GM12875 (cell line): ENCODE measurements around the gene ITGB1.

Source experiments
- H3K4me3 ChIP-seq: one replicate; pipeline ENCODE4 v1.5.1; 2011; ENCODE audit warnings: low read depth, low read length, control low read depth
- TF ChIP-seq, protein P1 (sequence below): IDR thresholded peaks from 2 replicates; pipeline ENCODE4 v1.5.1; 2011; ENCODE audit warnings: low read depth, mild to moderate bottlenecking, control low read depth, inconsistent platforms, low read length, moderate library complexity, borderline replicate concordance; ENCODE audit not compliant: insufficient read depth

Gene ITGB1

DNA sequence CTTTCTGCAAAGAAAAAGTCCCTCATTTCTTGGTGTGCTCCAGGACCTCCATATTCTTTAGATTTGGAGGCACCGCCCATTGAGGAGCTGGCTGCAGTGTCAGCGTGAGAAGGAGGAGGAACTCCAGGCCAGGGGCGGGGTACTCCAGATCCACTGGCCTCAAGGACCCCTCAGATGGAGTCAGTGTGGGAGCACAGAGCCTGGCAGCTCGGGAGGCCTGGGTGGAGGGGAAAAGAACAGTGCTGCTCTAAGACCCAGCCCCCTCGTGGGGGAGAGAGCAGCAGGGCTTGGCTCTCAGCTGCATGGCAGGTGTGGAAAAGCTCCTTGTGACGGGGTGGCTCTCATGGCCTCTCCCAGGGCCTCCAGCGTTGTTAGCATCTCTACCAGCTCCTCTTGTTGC lies 70.5 kb downstream of the ITGB1 start:
- TF ChIP-seq, protein P1, sequence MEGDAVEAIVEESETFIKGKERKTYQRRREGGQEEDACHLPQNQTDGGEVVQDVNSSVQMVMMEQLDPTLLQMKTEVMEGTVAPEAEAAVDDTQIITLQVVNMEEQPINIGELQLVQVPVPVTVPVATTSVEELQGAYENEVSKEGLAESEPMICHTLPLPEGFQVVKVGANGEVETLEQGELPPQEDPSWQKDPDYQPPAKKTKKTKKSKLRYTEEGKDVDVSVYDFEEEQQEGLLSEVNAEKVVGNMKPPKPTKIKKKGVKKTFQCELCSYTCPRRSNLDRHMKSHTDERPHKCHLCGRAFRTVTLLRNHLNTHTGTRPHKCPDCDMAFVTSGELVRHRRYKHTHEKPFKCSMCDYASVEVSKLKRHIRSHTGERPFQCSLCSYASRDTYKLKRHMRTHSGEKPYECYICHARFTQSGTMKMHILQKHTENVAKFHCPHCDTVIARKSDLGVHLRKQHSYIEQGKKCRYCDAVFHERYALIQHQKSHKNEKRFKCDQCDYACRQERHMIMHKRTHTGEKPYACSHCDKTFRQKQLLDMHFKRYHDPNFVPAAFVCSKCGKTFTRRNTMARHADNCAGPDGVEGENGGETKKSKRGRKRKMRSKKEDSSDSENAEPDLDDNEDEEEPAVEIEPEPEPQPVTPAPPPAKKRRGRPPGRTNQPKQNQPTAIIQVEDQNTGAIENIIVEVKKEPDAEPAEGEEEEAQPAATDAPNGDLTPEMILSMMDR, result no peak
- no peak overlapping the region for H3K4me3 ChIP-seq

DNA sequence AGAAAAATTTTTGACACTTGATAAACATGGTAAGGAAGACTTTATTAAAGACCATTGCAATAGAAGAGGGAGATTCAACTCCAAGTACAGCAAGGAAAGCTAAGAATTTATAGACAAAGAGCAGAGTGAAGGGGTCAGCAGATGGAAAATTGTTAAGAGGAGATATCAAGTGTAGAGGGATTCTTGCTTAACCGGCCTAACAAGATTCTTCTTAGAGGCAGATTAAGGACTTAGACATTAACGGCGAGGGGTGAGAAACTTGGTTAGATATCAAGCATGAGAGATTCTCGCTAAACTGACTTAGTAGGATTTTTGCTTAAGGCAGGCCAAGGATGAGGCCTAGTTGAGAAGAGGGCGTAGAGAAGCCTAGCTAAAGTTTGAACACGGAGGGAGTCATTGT lies 76.0 kb downstream of the ITGB1 start:
- TF ChIP-seq, protein P1, result no peak
- no peak overlapping the region for H3K4me3 ChIP-seq

DNA sequence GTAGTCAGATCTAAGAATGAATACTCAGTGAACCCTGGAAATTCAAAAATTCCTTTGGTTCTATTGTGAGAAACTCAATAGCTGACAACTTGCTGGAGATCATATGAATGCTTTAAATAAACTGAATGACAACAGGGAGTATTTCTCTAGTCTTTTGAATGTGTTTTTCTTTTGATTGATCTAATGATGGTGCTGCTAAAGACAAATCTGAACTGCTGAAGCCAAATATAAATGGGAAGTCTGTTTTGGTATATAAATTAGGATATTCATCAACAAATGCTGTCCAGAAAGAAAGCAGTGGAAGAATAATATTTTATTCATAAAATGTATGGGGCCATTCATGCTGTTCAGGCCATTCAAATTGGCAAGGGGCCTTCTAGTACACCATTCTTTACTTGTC lies 79.4 kb downstream of the ITGB1 start:
- H3K4me3 ChIP-seq, result no peak overlapping the region

DNA sequence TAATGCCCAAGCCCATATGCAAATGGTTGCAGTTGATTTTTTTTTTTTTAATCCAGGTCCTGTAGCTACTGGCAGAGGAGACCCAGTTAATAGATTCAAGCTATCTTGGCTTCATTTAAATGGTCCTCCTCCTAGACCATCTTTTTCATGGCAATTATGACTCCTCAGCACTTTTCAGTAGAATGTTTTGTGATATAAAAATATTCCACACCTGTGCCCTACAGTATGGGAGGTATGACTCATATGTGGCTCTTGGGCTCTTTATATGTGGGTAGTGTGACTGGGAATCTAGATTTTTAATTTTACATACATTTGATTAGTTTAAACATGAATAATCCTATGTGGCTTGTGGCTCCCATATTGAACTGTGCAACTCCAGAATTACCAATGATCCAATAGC lies 80.1 kb downstream of the ITGB1 start:
- TF ChIP-seq, protein P1, result no peak
- no peak overlapping the region for H3K4me3 ChIP-seq

More for the DNA sequence above, 79.4 kb downstream of the ITGB1 start:
- TF ChIP-seq, protein P1, result no peak

DNA sequence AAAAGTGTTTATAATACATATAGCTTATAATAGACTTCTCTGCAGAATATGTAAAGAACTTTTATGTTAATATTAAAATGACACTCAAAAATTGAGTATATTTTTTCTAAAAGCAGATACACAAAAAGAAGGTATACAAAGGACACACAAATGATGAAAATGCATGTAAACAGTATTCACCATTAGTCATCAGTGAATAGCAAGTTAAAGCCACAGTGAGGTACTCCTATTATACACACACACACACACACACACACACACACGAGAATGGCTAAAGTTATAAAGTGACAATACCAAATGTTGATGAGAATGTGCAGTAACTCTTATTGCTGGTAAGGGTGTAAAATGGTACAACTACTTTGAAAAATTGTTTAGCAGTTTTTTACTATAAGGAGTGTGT lies 92.9 kb downstream of the ITGB1 start:
- TF ChIP-seq, protein P1, result no peak

DNA sequence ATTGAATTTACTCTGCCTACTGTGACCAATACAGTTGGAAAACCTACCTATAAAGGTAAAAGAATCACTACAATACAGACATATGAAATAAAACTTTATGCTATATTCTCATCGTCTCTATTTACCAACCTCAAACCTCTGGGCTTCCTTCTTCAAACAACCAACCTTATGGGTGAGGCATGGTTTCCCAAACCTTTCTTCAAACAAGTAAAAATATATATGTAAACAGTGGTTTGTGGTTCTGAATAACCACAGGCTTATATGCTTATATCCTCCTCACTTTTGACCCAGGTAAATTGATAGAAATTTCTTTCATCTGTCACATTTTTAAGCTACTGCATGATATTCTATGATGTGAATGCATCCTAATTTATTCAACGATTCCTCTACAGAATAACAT lies 103.6 kb downstream of the ITGB1 start:
- H3K4me3 ChIP-seq, result no peak overlapping the region
- TF ChIP-seq, protein P1, result no peak

More for the DNA sequence above, 92.9 kb downstream of the ITGB1 start:
- H3K4me3 ChIP-seq, result no peak overlapping the region

DNA sequence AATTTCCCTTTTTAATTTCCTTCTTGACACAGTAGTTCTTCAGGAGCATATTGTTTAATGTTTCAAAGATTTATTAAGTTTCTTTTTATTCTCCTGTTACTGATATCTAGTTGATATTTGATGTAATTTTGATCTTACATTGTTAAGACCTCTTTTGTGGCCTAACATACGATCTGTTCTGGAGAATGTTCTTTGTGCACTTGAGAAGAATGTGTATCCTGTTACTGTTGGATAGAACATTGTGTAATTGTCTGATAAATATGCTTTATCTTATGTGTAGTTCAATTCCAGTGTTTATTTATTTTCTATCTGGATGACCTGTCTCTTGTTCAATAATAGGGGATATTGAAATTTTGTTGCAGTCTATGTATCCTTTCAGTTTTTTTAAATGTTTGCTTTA lies 106.7 kb downstream of the ITGB1 start:
- H3K4me3 ChIP-seq, result no peak overlapping the region
- TF ChIP-seq, protein P1, result no peak
